Measurements from ENCODE around the gene LINGO4.

Gene LINGO4

DNA sequence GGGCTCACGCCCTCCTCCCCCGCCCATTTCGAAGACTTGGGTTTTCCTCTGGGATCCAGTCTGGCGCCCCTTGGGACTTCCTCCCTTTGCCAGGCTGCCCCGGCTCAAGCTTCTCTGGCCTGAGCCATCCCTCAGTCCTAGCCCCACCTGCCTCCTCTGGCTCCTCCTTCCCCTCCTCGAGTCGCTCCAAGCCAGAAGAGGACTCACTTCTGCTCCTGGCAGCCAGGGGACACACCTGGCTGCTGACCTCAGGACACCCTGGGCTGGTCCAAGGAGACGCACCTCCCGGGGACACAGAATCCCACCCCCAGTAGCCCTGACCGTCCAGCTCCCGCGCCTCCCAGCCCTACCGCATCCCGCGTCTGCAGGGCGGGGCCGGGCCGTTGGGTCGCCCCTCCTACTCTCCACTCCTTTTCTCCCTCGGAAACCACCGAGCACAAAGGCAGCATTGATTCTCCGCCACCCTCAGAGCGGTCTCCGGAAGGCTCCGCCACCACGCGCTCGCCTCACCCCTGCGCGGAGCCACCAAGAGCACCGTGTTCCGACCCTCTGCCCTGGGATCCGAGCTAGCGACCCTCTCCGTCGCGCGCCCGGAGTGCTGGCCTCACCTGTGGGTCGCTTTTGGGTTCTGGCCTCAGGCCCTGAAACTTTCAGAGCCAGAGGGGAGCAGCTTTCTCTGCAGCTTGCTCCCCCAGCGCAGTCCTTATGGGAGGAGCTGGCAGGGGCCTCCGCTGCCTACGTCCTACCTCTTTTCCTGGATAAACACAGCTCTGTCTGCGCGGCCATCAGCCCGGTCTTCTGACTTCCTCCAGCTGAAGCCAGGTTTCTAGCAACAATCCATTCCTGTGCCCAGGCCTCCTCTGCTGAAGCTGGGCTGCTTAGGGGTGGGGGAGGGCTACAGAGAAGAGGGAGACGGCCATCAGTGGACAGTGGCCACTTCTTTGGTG lies 34.5 kb upstream of the LINGO4 start, which contains the start of gene C2CD4D:
TSS of gene C2CD4D (minus strand) at position 364 of the 947 bp plus-strand sequence. CDS start 831 bp downstream, outside the sequence.
- H3K4me1 ChIP-seq (ENCODE audit: control insufficient read depth, low read length), result peaks cover 47% of the 10 kb centered on the region

DNA sequence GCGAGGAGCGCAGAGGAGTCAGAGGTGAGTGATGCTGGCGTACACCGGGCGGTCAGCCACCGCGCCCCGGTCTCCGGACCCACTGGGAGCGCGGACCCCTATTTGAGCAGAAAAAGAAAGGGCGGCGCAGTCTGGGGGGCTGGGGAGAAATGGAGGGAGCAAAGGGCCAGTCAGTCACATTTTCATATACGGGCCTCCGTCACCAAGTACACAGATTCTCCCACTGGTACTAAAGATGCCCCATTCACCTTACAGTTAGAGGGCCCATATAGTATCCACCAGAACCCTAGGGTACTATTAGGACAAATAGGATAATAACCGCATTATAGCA lies 33.8 kb upstream of the LINGO4 start:
- Histone ChIP-seq H3K9me2 (replicated peaks; ENCODE audit: control insufficient read depth, low read length) (no peaks in the 10 kb centered on the region), H3K4me2 (ENCODE audit: low read length) (peak overlapping the region; percentile 55), H3K27ac (ENCODE audit: low read depth, low read length) (no peak overlapping the region), H4K20me1 (ENCODE audit: control insufficient read depth, insufficient read depth, low read depth, low read length) (no peaks in the 10 kb centered on the region), H3K4me3 (ENCODE audit: low read length) (peak overlapping the region; percentile 48), H3K27me3 (ENCODE audit: control insufficient read depth, low read length) (peaks cover 50% of the 10 kb centered on the region), H3K9me3 (ENCODE audit: control insufficient read depth, insufficient read depth, low read length) (no peaks in the 10 kb centered on the region), H3K79me2 (ENCODE audit: control insufficient read depth, low read length) (no peaks in the 10 kb centered on the region), H3K4me1 (ENCODE audit: control insufficient read depth, low read length) (peaks cover 40% of the 10 kb centered on the region), H3F3A (ENCODE audit: control insufficient read depth, insufficient read depth) (0 out of 2 replicates have a peak, but pooled peaks cover 6% of the 10 kb centered on the region), H3K36me3 (ENCODE audit: control insufficient read depth, low read length) (no peaks in the 10 kb centered on the region)
- TF ChIP-seq, protein P1, sequence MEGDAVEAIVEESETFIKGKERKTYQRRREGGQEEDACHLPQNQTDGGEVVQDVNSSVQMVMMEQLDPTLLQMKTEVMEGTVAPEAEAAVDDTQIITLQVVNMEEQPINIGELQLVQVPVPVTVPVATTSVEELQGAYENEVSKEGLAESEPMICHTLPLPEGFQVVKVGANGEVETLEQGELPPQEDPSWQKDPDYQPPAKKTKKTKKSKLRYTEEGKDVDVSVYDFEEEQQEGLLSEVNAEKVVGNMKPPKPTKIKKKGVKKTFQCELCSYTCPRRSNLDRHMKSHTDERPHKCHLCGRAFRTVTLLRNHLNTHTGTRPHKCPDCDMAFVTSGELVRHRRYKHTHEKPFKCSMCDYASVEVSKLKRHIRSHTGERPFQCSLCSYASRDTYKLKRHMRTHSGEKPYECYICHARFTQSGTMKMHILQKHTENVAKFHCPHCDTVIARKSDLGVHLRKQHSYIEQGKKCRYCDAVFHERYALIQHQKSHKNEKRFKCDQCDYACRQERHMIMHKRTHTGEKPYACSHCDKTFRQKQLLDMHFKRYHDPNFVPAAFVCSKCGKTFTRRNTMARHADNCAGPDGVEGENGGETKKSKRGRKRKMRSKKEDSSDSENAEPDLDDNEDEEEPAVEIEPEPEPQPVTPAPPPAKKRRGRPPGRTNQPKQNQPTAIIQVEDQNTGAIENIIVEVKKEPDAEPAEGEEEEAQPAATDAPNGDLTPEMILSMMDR (IDR thresholded peaks at IDR 0.05; ENCODE audit: low read depth, low read length, poor library complexity, severe bottlenecking), result no peak
- TF ChIP-seq EZH2phosphoT487 (IDR thresholded peaks at IDR 0.05; ENCODE audit: borderline replicate concordance, low read length), result no peak

More for the DNA sequence above, 34.5 kb upstream of the LINGO4 start, which contains the start of gene C2CD4D:
- Histone ChIP-seq H3K27me3 (ENCODE audit: control insufficient read depth, low read length) (peaks cover 50% of the 10 kb centered on the region), H3K4me3 (ENCODE audit: low read length) (peak within 1 kb of the TSS; percentile 48), H3F3A (ENCODE audit: control insufficient read depth, insufficient read depth) (0 out of 2 replicates have a peak, but pooled peaks cover 6% of the 10 kb centered on the region), H3K4me2 (ENCODE audit: low read length) (peak within 1 kb of the TSS; percentile 55), H3K9me3 (ENCODE audit: control insufficient read depth, insufficient read depth, low read length) (no peaks in the 10 kb centered on the region), H3K36me3 (ENCODE audit: control insufficient read depth, low read length) (no peaks in the 10 kb centered on the region), H3K79me2 (ENCODE audit: control insufficient read depth, low read length) (no peaks in the 10 kb centered on the region), H3K9me2 (replicated peaks; ENCODE audit: control insufficient read depth, low read length) (no peaks in the 10 kb centered on the region), H4K20me1 (ENCODE audit: control insufficient read depth, insufficient read depth, low read depth, low read length) (no peaks in the 10 kb centered on the region), H3K27ac (ENCODE audit: low read depth, low read length) (no peak within 1 kb of the TSS)
- TF ChIP-seq EZH2phosphoT487 (IDR thresholded peaks at IDR 0.05; ENCODE audit: borderline replicate concordance, low read length), result no peak
- TF ChIP-seq, protein P1 (IDR thresholded peaks at IDR 0.05; ENCODE audit: low read depth, low read length, poor library complexity, severe bottlenecking), result no peak

DNA sequence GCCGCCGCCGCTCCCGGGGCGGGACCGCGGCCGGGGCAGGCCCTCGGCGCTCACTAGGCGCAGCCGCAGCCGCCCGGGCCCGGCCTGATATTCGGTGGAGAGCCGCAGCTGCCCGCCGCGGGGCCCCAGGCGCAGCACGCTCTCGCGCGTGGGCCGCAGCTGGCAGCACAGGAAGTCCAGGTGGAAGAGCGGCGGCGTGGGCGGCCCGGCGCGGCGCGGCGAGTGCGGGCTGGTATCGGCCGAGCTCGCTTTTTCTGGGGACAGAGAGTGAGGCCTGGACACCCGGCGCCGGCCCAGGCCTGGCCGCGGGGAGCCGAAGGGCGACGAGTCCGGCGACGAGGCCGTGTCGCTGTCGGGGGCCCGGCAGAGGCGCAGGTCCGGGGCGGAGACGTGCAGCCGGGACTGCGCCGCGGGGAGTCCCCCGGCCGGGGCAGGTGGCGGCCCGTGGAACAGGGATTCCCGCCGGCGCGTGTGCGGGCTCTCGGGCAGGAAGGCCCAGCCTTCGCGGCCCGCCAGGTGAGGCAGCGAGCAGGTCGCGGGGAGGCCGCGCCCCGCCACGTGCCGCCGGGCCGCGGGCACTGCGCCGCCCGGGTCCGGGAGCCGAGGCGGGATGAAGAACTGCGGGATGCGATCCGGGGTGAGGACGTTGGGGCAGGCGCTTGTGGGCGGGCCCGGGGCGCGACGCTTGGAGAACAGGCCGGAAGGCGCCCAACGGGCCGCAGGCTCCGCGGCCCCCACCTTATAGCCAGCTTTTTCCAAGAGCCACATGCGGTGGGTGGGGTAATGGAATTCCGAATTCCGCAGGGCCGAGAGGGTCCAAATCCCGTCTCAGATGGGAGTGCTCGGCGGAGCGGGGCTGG lies 33.2 kb upstream of the LINGO4 start:
- Histone ChIP-seq H3K27ac (ENCODE audit: low read depth, low read length) (no peak overlapping the region), H3K9me2 (replicated peaks; ENCODE audit: control insufficient read depth, low read length) (no peaks in the 10 kb centered on the region), H4K20me1 (ENCODE audit: control insufficient read depth, insufficient read depth, low read depth, low read length) (no peaks in the 10 kb centered on the region), H3K4me1 (ENCODE audit: control insufficient read depth, low read length) (peaks cover 34% of the 10 kb centered on the region), H3K36me3 (ENCODE audit: control insufficient read depth, low read length) (no peaks in the 10 kb centered on the region), H3K4me2 (ENCODE audit: low read length) (peak overlapping the region; percentile 55), H3K27me3 (ENCODE audit: control insufficient read depth, low read length) (peaks cover 50% of the 10 kb centered on the region), H3K9me3 (ENCODE audit: control insufficient read depth, insufficient read depth, low read length) (no peaks in the 10 kb centered on the region), H3K4me3 (ENCODE audit: low read length) (peak overlapping the region; percentile 48), H3F3A (ENCODE audit: control insufficient read depth, insufficient read depth) (0 out of 2 replicates have a peak, but pooled peaks cover 6% of the 10 kb centered on the region), H3K79me2 (ENCODE audit: control insufficient read depth, low read length) (no peaks in the 10 kb centered on the region)
- TF ChIP-seq, protein P1 (IDR thresholded peaks at IDR 0.05; ENCODE audit: low read depth, low read length, poor library complexity, severe bottlenecking), result no peak
- no peak; the same call in 1 of the 2 replicates for TF ChIP-seq EZH2phosphoT487 (IDR thresholded peaks at IDR 0.05; ENCODE audit: borderline replicate concordance, low read length)
